ENCODE data around the gene QSOX2.

Gene QSOX2

DNA sequence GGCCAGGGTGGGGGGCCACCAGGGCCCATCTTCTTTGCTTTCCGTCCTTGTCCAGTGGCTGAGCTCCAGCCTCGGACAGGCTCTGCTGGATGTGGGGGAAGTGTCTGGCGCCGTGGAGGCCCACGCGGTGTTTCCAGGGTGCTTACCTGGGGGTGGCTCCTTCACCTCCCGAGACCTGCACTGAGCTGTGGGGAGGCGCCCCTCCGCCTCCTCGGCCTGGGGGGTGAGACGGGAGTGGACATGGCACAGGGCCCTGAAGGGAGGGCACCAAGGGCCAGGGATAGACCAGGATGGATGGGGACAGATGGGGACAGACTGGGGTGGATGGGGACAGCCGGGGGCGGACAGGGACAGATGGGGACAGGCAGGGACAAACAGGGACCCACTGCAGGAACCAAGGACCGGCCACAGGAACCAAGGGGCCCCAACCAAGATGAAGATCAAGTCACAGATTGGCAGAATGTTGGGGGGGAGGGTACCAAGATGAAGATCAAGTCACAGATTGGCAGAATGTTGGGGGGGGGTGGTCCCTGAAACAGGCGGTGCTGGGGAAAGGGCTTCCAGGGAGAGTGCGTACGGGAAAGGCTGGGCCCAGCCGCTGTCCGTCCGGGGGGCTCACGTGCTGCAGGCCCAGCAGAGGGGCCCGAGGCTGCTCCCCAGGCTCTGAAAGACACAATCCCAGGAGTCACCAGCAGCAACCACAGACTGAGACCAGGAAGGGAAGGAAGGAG lies 13.3 kb upstream of the QSOX2 start:
- WGBS (ENCODE audit: insufficient coverage), result 61% methylated on average over 15 of the region's 22 CpGs
- Histone ChIP-seq H3K9me3 (ENCODE audit: control extremely low read depth in 1 of 5, control insufficient read depth in 4 of 5, insufficient read depth in 2 of 5, low read depth in 1 of 5, low read length in 4 of 5) (no peaks in the 10 kb centered on the region), H3K36me3 (ENCODE audit: control insufficient read depth in 4 of 4, insufficient read depth in 4 of 4, low read length in 3 of 4) (no peaks in the 10 kb centered on the region), H3K27ac (ENCODE audit: insufficient read depth in 1 of 2, low read depth in 1 of 2, low read length in 2 of 2, poor library complexity in 1 of 2, severe bottlenecking in 2 of 2) (no peak overlapping the region), H3K27me3 (replicated peaks in 2 of 5; ENCODE audit: control insufficient read depth in 4 of 5, insufficient read depth in 5 of 5, low read length in 4 of 5) (no peaks in the 10 kb centered on the region), H3K4me3 (ENCODE audit: control insufficient read depth in 1 of 7, extremely low read depth in 1 of 7, insufficient read depth in 4 of 7, low read depth in 2 of 7, low read length in 6 of 7) (no peak overlapping the region), H3K4me1 (ENCODE audit: control extremely low read depth in 1 of 4, control insufficient read depth in 4 of 4, insufficient read depth in 4 of 4, low read length in 3 of 4) (peaks cover 0 to 10% (median 7%) of the 10 kb centered on the region in 4 experiments)
- ChIA-PET POLR2A (no interaction called here), CTCF (interaction anchor here (0.8 to 2.5 kb wide), 3 partner anchors 8 to 29 kb away, joined by 3 to 6 read pairs (median 4); no protein-coding TSS in a partner anchor)
- DNase-seq, result no peak

DNA sequence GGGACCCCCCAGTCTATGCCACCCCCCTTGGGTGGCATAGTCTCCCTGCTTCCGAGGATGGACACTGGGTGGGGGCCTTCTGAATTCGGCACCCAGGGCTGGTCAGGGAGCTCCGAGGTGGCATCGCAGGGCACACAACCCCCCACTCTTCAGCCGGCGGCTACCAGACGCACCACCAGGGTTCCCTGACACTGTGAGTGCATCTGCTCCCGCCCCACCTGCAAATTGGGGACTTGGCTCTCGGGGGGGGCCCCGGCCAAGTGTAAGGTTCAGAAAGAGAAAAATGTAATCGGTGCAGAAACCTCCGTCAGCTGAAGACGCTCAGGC lies 12.7 kb upstream of the QSOX2 start:
- WGBS (ENCODE audit: insufficient coverage), result 98% methylated on average over 10 of the region's 13 CpGs
- H3K4me1 ChIP-seq (ENCODE audit: control extremely low read depth in 1 of 4, control insufficient read depth in 4 of 4, insufficient read depth in 4 of 4, low read length in 3 of 4), result peaks cover 0 to 8% (median 6%) of the 10 kb centered on the region in 4 experiments
- ChIA-PET POLR2A (no interaction called here), CTCF (interaction anchor here (0.8 to 2.5 kb wide), 2 partner anchors 9 to 19 kb away, joined by 3 to 6 read pairs; no protein-coding TSS in a partner anchor)
- DNase-seq, result no peak
- no peaks in the 10 kb centered on the region for H3K27me3 ChIP-seq (replicated peaks in 2 of 5; ENCODE audit: control insufficient read depth in 4 of 5, insufficient read depth in 5 of 5, low read length in 4 of 5)
- H3K9me3 ChIP-seq (ENCODE audit: control extremely low read depth in 1 of 5, control insufficient read depth in 4 of 5, insufficient read depth in 2 of 5, low read depth in 1 of 5, low read length in 4 of 5), result no peaks in the 10 kb centered on the region
- H3K27ac ChIP-seq (ENCODE audit: insufficient read depth in 1 of 2, low read depth in 1 of 2, low read length in 2 of 2, poor library complexity in 1 of 2, severe bottlenecking in 2 of 2), result no peak overlapping the region
- no peaks in the 10 kb centered on the region for H3K36me3 ChIP-seq (ENCODE audit: control insufficient read depth in 4 of 4, insufficient read depth in 4 of 4, low read length in 3 of 4)
- H3K4me3 ChIP-seq (ENCODE audit: control insufficient read depth in 1 of 7, extremely low read depth in 1 of 7, insufficient read depth in 4 of 7, low read depth in 2 of 7, low read length in 6 of 7), result no peak overlapping the region

DNA sequence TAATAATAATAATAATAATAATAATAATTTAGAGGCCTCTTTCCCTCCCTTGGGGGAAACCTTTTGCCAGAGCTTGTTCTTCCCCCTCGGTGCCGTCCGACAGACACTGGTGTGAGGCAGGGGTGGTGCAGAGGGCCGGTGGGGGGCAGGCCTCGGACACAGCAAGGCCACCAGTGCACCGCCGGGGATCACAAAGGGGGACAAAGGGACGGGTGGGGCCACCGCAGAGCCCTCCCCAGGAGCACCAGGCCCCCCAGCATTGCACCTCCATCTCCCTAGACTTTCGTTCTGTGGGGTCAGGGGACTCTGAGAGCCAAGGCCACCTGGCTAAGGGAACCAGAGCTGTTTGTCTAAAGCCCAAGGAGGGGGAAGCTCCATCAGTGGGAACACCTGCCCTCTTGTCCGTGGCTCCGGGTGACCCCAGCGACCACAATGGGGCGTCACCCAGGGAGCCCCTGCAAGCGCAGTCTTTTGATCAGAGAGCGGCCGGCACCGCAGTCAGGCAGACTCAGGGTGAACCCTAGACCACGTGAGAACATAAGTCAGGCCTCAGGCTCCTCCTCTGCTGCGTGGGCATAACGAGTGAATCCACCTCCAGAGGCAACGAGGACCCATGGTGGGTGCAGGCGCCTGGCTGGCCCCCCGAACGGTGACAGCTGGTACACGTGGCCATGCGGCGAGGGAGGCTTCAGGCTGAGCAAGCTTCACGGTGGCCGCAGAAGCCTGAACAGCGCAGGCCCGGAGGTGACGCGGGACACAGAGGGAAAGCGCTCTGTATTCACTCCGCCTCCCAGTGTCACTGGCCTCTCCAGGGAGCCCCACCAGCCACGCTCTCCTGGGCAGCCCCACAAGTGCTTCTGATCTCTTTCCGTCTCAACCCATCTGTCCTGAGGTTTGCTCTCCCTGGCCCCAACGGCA lies 12.0 kb upstream of the QSOX2 start:
- H3K4me3 ChIP-seq (ENCODE audit: control insufficient read depth in 1 of 7, extremely low read depth in 1 of 7, insufficient read depth in 4 of 7, low read depth in 2 of 7, low read length in 6 of 7), result no peak overlapping the region
- H3K4me1 ChIP-seq (ENCODE audit: control extremely low read depth in 1 of 4, control insufficient read depth in 4 of 4, insufficient read depth in 4 of 4, low read length in 3 of 4), result peaks cover 0 to 8% (median 6%) of the 10 kb centered on the region in 4 experiments
- no peak overlapping the region for H3K27ac ChIP-seq (ENCODE audit: insufficient read depth in 1 of 2, low read depth in 1 of 2, low read length in 2 of 2, poor library complexity in 1 of 2, severe bottlenecking in 2 of 2)
- ChIA-PET CTCF (interaction anchor here (1.0 to 2.5 kb wide), 3 partner anchors 10 to 18 kb away, joined by 3 to 6 read pairs (median 4); no protein-coding TSS in a partner anchor), POLR2A (no interaction called here)
- no peaks in the 10 kb centered on the region for H3K36me3 ChIP-seq (ENCODE audit: control insufficient read depth in 4 of 4, insufficient read depth in 4 of 4, low read length in 3 of 4)
- no peaks in the 10 kb centered on the region for H3K9me3 ChIP-seq (ENCODE audit: control extremely low read depth in 1 of 5, control insufficient read depth in 4 of 5, insufficient read depth in 2 of 5, low read depth in 1 of 5, low read length in 4 of 5)
- H3K27me3 ChIP-seq (replicated peaks in 2 of 5; ENCODE audit: control insufficient read depth in 4 of 5, insufficient read depth in 5 of 5, low read length in 4 of 5), result no peaks in the 10 kb centered on the region
- no peak for DNase-seq
- WGBS (ENCODE audit: insufficient coverage), result 96% methylated on average over 34 of the region's 39 CpGs

DNA sequence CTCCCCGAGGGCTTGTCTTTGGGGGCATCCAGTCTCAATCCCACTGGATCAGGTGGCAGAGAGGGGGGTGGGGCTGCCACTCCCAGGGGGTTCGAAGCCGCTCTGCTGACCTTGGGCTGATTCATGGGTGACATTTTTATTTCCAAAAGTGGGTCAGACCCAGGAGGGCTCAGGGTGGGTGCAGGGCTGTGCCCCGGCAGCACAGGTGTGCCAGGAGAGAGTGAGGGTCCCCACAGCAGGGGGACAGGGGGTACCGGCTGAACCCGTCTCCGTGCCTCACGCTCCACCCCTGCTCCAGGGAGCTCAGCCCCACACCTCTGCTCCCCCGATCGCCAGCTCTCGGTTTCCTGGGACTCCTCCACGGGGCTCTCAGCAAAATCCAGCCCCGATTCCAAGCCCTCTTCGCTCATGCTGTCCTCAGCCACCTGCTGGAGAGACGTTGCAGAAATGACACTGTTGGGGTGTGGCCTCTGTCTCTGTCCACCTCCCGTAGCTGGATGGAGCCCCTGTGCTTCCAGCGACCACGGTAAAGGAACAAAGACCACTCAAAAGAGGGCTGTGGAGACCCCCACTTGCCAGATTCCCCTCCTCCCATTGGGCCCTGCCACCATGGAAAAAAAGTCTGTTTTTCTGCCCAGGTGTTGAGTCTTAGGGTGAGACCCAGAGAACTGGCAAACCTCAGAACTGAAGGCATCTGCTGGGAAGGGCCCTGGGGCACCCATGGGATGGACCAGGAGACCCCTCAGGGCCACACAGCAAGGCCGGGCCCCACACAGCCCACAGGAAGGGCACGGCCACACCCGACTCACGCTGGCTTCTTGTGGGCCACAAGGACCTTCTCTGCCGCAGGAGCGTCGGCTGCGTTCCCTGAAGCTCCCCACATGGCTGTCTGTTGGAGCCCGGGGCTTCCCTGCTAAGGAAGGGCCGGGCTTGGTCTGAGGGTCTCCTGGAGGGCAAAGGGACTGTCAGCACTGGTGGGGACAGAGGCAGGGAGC lies 10.6 kb upstream of the QSOX2 start:
- Histone ChIP-seq H3K27ac (ENCODE audit: insufficient read depth in 1 of 2, low read depth in 1 of 2, low read length in 2 of 2, poor library complexity in 1 of 2, severe bottlenecking in 2 of 2) (no peak overlapping the region), H3K4me1 (ENCODE audit: control extremely low read depth in 1 of 4, control insufficient read depth in 4 of 4, insufficient read depth in 4 of 4, low read length in 3 of 4) (peaks cover 0 to 8% (median 6%) of the 10 kb centered on the region in 4 experiments), H3K36me3 (ENCODE audit: control insufficient read depth in 4 of 4, insufficient read depth in 4 of 4, low read length in 3 of 4) (no peaks in the 10 kb centered on the region), H3K4me3 (ENCODE audit: control insufficient read depth in 1 of 7, extremely low read depth in 1 of 7, insufficient read depth in 4 of 7, low read depth in 2 of 7, low read length in 6 of 7) (no peak overlapping the region), H3K9me3 (ENCODE audit: control extremely low read depth in 1 of 5, control insufficient read depth in 4 of 5, insufficient read depth in 2 of 5, low read depth in 1 of 5, low read length in 4 of 5) (no peaks in the 10 kb centered on the region), H3K27me3 (replicated peaks in 2 of 5; ENCODE audit: control insufficient read depth in 4 of 5, insufficient read depth in 5 of 5, low read length in 4 of 5) (no peaks in the 10 kb centered on the region)
- ChIA-PET CTCF (interaction anchor here (1.0 kb wide), 1 partner anchor 85 kb away, joined by 3 read pairs; no protein-coding TSS in a partner anchor), POLR2A (no interaction called here)
- DNase-seq, result peak in 2 of 3 donors; percentile 25
- WGBS (ENCODE audit: insufficient coverage), result 85% methylated on average over 28 of the region's 28 CpGs

DNA sequence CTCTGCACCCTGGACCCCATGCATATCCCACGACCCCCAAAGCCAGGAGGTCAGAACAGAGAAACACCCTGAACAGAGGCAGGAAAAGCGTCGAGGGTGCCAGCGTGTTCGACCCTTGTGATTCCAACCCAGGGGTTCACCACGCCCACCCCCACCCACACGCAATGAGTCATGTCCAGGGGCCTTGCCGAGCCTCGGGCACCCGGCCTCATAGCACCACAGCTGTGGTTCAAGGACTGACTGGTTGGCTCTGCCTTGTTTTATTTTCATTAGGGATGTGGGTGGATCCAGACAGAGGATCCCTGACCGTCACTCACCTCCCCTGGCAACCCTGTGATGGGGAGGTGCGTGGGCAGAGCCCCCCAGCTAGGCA lies 9.5 kb upstream of the QSOX2 start:
- Histone ChIP-seq H3K4me3 (ENCODE audit: control insufficient read depth in 1 of 7, extremely low read depth in 1 of 7, insufficient read depth in 4 of 7, low read depth in 2 of 7, low read length in 6 of 7) (no peak overlapping the region), H3K36me3 (ENCODE audit: control insufficient read depth in 4 of 4, insufficient read depth in 4 of 4, low read length in 3 of 4) (no peaks in the 10 kb centered on the region), H3K9me3 (ENCODE audit: control extremely low read depth in 1 of 5, control insufficient read depth in 4 of 5, insufficient read depth in 2 of 5, low read depth in 1 of 5, low read length in 4 of 5) (no peaks in the 10 kb centered on the region), H3K4me1 (ENCODE audit: control extremely low read depth in 1 of 4, control insufficient read depth in 4 of 4, insufficient read depth in 4 of 4, low read length in 3 of 4) (peaks cover 0 to 8% (median 6%) of the 10 kb centered on the region in 4 experiments), H3K27me3 (replicated peaks in 2 of 5; ENCODE audit: control insufficient read depth in 4 of 5, insufficient read depth in 5 of 5, low read length in 4 of 5) (no peaks in the 10 kb centered on the region), H3K27ac (ENCODE audit: insufficient read depth in 1 of 2, low read depth in 1 of 2, low read length in 2 of 2, poor library complexity in 1 of 2, severe bottlenecking in 2 of 2) (no peak overlapping the region)
- ChIA-PET POLR2A (no interaction called here), CTCF (interaction anchor here (1.3 to 1.8 kb wide), 3 partner anchors 28 to 85 kb away, joined by 3 to 4 read pairs (median 4); no protein-coding TSS in a partner anchor)
- DNase-seq, result no peak
- 83% methylated on average over 6 of the region's 12 CpGs for WGBS (ENCODE audit: insufficient coverage)

DNA sequence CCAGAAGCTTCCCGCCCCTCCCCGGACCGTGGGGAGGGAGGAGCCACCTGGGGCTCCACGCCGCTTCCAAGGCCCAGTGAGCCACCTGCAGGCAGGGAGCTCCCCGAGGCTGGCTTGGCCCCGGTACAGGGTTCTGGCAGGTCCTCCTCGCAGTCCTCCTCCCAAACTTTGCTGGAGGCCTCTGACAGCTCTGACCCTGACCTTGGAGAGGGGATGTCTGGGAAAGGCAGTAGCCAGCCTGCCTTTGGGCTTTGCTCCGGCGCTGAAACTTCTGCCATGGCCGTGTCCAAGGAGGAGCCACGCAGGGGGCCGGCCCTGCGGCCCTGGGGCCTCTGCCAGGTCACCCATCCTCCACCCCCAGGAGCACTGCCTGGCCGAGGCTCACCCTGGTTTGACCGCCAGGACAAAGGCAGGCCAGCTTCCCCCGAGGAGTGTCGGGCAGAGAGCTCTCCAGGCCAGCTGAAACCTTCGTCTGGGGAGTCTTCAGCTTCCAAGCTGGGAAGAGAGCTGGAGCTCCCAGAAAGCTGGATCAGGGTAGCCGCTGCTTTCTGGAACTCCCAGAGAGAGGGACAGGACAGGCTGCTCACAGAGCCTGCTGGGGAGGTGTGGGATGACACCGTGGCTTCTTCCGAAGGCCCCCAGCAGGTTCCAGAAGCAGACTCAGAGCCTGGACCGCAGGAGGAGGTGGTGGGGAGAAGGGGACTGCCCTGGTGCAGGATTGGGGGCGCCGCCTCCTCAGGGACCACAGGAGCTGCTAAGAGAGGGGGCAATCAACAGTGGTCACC lies 9.0 kb upstream of the QSOX2 start:
- ChIA-PET CTCF (interaction anchor here (1.3 to 1.8 kb wide), 3 partner anchors 28 to 84 kb away, joined by 3 to 4 read pairs (median 4); no protein-coding TSS in a partner anchor), POLR2A (no interaction called here)
- no peaks in the 10 kb centered on the region for H3K27me3 ChIP-seq (replicated peaks in 2 of 5; ENCODE audit: control insufficient read depth in 4 of 5, insufficient read depth in 5 of 5, low read length in 4 of 5)
- H3K27ac ChIP-seq (ENCODE audit: insufficient read depth in 1 of 2, low read depth in 1 of 2, low read length in 2 of 2, poor library complexity in 1 of 2, severe bottlenecking in 2 of 2), result no peak overlapping the region
- no peak for DNase-seq
- H3K9me3 ChIP-seq (ENCODE audit: control extremely low read depth in 1 of 5, control insufficient read depth in 4 of 5, insufficient read depth in 2 of 5, low read depth in 1 of 5, low read length in 4 of 5), result no peaks in the 10 kb centered on the region
- H3K36me3 ChIP-seq (ENCODE audit: control insufficient read depth in 4 of 4, insufficient read depth in 4 of 4, low read length in 3 of 4), result no peaks in the 10 kb centered on the region
- 86% methylated on average over 23 of the region's 25 CpGs for WGBS (ENCODE audit: insufficient coverage)
- H3K4me3 ChIP-seq (ENCODE audit: control insufficient read depth in 1 of 7, extremely low read depth in 1 of 7, insufficient read depth in 4 of 7, low read depth in 2 of 7, low read length in 6 of 7), result no peak overlapping the region
- peaks cover 0 to 6% (median 5%) of the 10 kb centered on the region in 4 experiments for H3K4me1 ChIP-seq (ENCODE audit: control extremely low read depth in 1 of 4, control insufficient read depth in 4 of 4, insufficient read depth in 4 of 4, low read length in 3 of 4)
